NCI-H524 (cell line): ENCODE measurements around the gene TMED8.
A peak's percentile ranks its signal among the peaks of the same experiment; 100 is the strongest.

ENCODE experiments used
- DNase-seq, 2 experiments: peaks; one replicate each; lab custom pipeline; 2025; lab: John Stamatoyannopoulos, UW

The TMED8 gene

DNA sequence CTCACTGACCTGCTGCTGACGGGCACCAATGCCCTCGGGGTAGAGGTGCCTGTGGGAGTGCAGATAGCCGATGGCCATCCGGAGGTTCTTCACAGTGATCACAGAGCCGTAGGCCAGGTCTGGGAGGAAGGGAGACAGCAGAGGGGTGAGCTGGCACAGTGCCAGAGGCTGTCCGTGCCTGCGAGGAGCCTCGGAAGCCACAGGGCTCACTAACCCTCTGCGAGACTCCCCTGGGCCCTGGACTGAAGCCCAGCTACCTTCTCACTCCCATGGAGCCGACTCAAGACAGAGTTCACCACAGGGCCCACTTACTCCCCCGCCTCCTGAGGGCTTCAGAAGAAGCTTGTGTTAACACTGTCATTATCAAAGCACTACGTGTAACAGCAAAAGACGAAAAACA is 80.7 kb downstream of the TMED8 start:
- no peak for DNase-seq

- peak in 1 of 2 experiments; percentile 60 for DNase-seq
These were observed 86.2 kb downstream of the TMED8 start for GRCh38 chr14:77290705-77291104.

DNA sequence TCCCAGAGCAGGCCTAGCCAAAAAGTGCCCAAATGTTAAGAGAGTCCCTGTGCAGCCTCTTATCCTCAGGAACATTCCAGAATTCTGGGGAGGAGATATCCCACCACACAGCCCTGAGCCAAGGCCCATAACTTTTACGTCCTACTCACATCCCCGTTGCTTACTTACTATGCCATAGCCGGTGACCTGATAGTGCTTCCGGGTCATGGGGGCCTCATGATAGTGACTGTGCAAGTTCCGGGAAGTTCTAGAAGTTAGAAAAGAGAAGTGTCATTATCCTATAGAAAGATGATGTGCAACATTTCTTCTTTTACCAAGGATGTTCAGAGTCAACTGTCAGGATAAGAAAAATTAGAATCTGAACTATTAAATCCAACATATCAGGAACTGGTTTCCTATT is 90.3 kb downstream of the TMED8 start:
- DNase-seq = no peak
